ENCODE data around the gene MAML3. TPM values are rescaled to one million over a fixed set of nuclear protein-coding genes. Genes with fewer than 3 reads are reported as not detected.

The MAML3 gene
- total RNA-seq, 1 donor from 2014 or later: 24.8 TPM

GRCh38 chr4:140102421-140102820 is 51.6 kb downstream of the MAML3 start:
- peaks cover 4% of the 10 kb centered on the region for H3K36me3 Mint-ChIP-seq
- no peak overlapping the region for H3K4me3 Mint-ChIP-seq
- H3K9me3 Mint-ChIP-seq: peaks cover 4% of the 10 kb centered on the region
- H3K4me1 Mint-ChIP-seq: peaks cover 26% of the 10 kb centered on the region
- no peak for DNase-seq (ENCODE audit: low spot score in 2 of 2, unreplicated experiment in 2 of 2)
- TF ChIP-seq, protein P1, sequence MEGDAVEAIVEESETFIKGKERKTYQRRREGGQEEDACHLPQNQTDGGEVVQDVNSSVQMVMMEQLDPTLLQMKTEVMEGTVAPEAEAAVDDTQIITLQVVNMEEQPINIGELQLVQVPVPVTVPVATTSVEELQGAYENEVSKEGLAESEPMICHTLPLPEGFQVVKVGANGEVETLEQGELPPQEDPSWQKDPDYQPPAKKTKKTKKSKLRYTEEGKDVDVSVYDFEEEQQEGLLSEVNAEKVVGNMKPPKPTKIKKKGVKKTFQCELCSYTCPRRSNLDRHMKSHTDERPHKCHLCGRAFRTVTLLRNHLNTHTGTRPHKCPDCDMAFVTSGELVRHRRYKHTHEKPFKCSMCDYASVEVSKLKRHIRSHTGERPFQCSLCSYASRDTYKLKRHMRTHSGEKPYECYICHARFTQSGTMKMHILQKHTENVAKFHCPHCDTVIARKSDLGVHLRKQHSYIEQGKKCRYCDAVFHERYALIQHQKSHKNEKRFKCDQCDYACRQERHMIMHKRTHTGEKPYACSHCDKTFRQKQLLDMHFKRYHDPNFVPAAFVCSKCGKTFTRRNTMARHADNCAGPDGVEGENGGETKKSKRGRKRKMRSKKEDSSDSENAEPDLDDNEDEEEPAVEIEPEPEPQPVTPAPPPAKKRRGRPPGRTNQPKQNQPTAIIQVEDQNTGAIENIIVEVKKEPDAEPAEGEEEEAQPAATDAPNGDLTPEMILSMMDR (IDR thresholded peaks at IDR 0.05; ENCODE audit: unreplicated experiment): no peak
- no peak overlapping the region for H3K27ac Mint-ChIP-seq
- no peaks in the 10 kb centered on the region for H3K27me3 Mint-ChIP-seq (ENCODE audit: low read depth)

DNA sequence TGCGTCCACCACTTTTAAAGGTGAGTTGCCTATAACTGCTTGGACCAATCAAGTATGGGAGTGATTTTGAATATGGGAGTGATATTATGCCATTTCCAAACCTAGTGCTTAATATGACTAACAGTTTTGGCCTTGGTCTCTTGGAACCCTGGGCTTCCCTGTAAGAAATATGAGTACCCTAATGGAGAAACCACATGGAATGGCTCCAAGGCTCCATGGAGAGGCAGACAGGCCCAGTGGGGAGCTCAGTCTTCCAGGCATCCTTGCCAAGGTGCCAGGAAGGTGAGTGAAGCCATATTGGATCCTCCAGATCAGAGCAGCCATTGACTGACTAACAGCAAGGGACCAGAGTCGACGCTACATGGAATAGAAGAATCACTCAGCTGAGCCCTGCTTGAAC is 53.2 kb downstream of the MAML3 start:
- TF ChIP-seq, protein P1 (IDR thresholded peaks at IDR 0.05; ENCODE audit: unreplicated experiment): no peak
- Mint-ChIP-seq H3K4me1 (peaks cover 42% of the 10 kb centered on the region), H3K27me3 (ENCODE audit: low read depth) (no peaks in the 10 kb centered on the region), H3K36me3 (peaks cover 4% of the 10 kb centered on the region), H3K9me3 (peaks cover 4% of the 10 kb centered on the region), H3K27ac (no peak overlapping the region), H3K4me3 (no peak overlapping the region)
- no peak for DNase-seq (ENCODE audit: low spot score in 2 of 2, unreplicated experiment in 2 of 2)

DNA sequence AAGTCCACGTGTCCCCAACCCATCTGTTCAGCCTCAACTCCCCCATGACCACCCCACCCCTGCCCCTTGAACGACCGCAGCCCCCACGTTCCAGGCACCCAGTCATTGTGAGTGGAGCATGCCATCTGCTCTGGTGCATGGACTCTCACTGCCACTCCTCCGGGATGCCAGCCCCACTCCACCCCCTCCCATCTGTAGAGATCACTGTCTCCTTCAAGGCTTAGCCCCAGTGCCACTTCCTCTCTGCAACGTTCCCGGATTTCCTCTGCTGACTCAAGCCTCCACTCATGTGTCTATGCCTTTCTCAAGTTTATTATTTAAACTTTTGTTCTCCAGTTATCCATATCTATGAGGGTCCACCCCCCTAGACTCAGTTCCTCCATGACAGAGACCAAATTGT is 54.0 kb downstream of the MAML3 start:
- Mint-ChIP-seq H3K36me3 (peaks cover 4% of the 10 kb centered on the region), H3K27ac (no peak overlapping the region), H3K9me3 (peaks cover 4% of the 10 kb centered on the region), H3K4me3 (no peak overlapping the region), H3K27me3 (ENCODE audit: low read depth) (no peaks in the 10 kb centered on the region), H3K4me1 (peaks cover 50% of the 10 kb centered on the region)
- no peak for DNase-seq (ENCODE audit: low spot score in 2 of 2, unreplicated experiment in 2 of 2)
- TF ChIP-seq, protein P1 (IDR thresholded peaks at IDR 0.05; ENCODE audit: unreplicated experiment): no peak

- H3K27me3 Mint-ChIP-seq (ENCODE audit: low read depth): no peaks in the 10 kb centered on the region
- H3K27ac Mint-ChIP-seq: peak overlapping the region; percentile 13
- H3K4me3 Mint-ChIP-seq: no peak overlapping the region
- DNase-seq (ENCODE audit: low spot score in 2 of 2, unreplicated experiment in 2 of 2): no peak
- peaks cover 64% of the 10 kb centered on the region for H3K4me1 Mint-ChIP-seq
- TF ChIP-seq, protein P1 (IDR thresholded peaks at IDR 0.05; ENCODE audit: unreplicated experiment): no peak
- H3K36me3 Mint-ChIP-seq: peaks cover 4% of the 10 kb centered on the region
- H3K9me3 Mint-ChIP-seq: peaks cover 4% of the 10 kb centered on the region
These were observed 55.4 kb downstream of the MAML3 start for GRCh38 chr4:140098455-140099160.

DNA sequence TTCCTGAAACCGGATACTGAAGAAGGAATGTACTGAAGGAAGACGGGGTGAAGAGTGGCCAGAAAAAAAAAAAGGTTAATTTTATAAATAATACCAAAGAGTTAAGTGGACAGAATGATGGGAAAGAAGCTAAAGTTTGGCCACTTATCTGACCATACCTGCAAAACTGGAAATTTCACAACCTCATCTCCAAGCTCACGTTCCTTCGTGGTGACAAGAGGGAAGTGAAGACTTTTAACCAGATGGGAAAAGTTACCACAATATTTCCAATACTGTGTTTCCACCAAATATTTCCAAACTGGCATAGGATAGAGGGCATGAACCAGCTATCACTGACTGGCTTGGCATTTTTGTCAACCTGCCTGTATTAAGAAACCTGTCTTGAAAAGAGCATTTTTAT is 56.4 kb downstream of the MAML3 start:
- TF ChIP-seq, protein P1 (IDR thresholded peaks at IDR 0.05; ENCODE audit: unreplicated experiment): no peak
- DNase-seq (ENCODE audit: low spot score in 2 of 2, unreplicated experiment in 2 of 2): no peak
- Mint-ChIP-seq H3K36me3 (peaks cover 2% of the 10 kb centered on the region), H3K27ac (peak overlapping the region; percentile 13), H3K27me3 (ENCODE audit: low read depth) (no peaks in the 10 kb centered on the region), H3K4me3 (no peak overlapping the region), H3K9me3 (peaks cover 2% of the 10 kb centered on the region), H3K4me1 (peaks cover 70% of the 10 kb centered on the region)

Measured in mesothelial cell of epicardium (in vitro differentiated cells).